Neutrophil (primary cell): ENCODE measurements around the gene MYBBP1A.

Experiments used
- H3K27ac ChIP-seq: fragments of 200-600 bp; sonication (generic); 2 replicates; pipeline ENCODE4 v1.5.1; 2016; ENCODE audit warnings: mild to moderate bottlenecking, moderate library complexity
- H3K27me3 ChIP-seq: fragments of 200-600 bp; sonication (generic); 2 replicates; pipeline ENCODE4 v1.6.0; 2016; ENCODE audit warnings: mild to moderate bottlenecking
- H3K36me3 ChIP-seq: fragments of 200-600 bp; sonication (generic); 2 replicates; pipeline ENCODE4 v1.5.1; 2017
- H3K4me1 ChIP-seq, 2 experiments: fragments of 200-600 bp in 1 of 2; sonication (generic) in 1 of 2; 1 replicate in 1 of 2; 2 replicates in 1 of 2; pipeline versions ENCODE4 v1.5.1 to v1.6.1; 2013 to 2016; ENCODE audit warnings: low read depth in 1 of 2, low read length in 1 of 2, mild to moderate bottlenecking in 1 of 2, moderate library complexity in 1 of 2; ENCODE audit not compliant: control insufficient read depth in 1 of 2, insufficient read depth in 1 of 2
- H3K4me3 ChIP-seq, 2 experiments: fragments of 200-600 bp in 1 of 2; sonication (generic) in 1 of 2; 1 replicate in 1 of 2; 2 replicates in 1 of 2; pipeline ENCODE4 v1.5.1; 2013 to 2016; ENCODE audit warnings: low read depth in 1 of 2, low read length in 1 of 2, mild to moderate bottlenecking in 1 of 2, moderate library complexity in 1 of 2
- H3K9me3 ChIP-seq: fragments of 200-600 bp; sonication (generic); 2 replicates; pipeline ENCODE4 v1.5.1; 2016
- CTCF ChIP-seq: fragments of 200-600 bp; sonication (generic); IDR thresholded peaks from 2 replicates; pipeline ENCODE4 v1.5.1; 2016; ENCODE audit warnings: antibody characterized with exemption

MYBBP1A gene

GRCh38 chr17:4594931-4595684 is 39.9 kb upstream of the MYBBP1A start:
- H3K4me1 ChIP-seq, result no peaks in the 10 kb centered on the region
- H3K27me3 ChIP-seq, result peaks cover 34% of the 10 kb centered on the region
- no peaks in the 10 kb centered on the region for H3K9me3 ChIP-seq
- no peak overlapping the region for H3K4me3 ChIP-seq
- no peak for TF ChIP-seq CTCF
- H3K27ac ChIP-seq, result no peak overlapping the region
- H3K36me3 ChIP-seq, result no peaks in the 10 kb centered on the region

DNA sequence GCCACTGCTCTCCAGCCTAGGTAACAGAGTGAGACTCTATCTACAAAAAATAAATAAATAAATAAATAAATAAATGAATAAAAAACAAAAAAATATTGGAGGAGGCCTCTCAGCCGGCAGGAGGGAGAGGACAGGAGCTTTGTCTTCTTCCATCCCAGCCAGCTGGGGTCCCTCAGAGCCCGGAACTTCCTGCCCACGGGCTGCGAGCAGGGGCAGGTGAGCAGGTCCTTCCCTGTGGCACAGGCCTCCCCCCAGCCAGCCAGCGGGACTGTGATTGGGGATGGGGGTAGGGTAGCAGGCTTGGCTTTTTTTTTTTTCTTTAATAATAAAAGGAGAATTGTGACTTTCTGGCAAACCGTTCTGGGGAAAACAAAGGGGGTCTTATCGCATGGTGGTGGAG is 39.2 kb upstream of the MYBBP1A start:
- no peak for TF ChIP-seq CTCF
- H3K36me3 ChIP-seq, result no peaks in the 10 kb centered on the region
- H3K4me3 ChIP-seq, result no peak overlapping the region
- no peaks in the 10 kb centered on the region for H3K9me3 ChIP-seq
- no peak overlapping the region for H3K27ac ChIP-seq
- H3K27me3 ChIP-seq, result peaks cover 27% of the 10 kb centered on the region
- H3K4me1 ChIP-seq, result no peaks in the 10 kb centered on the region

DNA sequence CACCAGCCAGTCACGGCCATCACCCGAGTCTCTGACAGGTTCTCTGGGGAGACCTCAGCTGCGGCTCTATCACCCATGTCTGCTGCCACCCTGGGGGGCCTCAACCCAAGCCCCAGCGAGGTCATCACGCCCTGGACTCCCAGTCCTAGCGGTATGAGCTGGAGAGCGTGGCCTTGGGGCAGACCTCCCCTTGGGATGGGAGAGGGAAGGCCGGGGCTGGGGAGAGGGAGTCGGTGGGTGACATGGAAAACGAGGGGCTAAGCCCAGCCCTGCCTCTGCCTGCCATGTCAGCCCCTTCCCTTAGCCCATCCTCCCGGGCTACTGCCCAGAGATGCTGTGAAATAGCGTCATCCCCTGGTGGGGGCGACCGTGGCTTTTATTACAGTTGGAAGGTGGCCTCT is 37.8 kb upstream of the MYBBP1A start:
- H3K9me3 ChIP-seq, result no peaks in the 10 kb centered on the region
- TF ChIP-seq CTCF, result no peak
- H3K27ac ChIP-seq, result no peak overlapping the region
- H3K36me3 ChIP-seq, result no peaks in the 10 kb centered on the region
- H3K4me1 ChIP-seq, result no peaks in the 10 kb centered on the region
- no peak overlapping the region for H3K4me3 ChIP-seq
- H3K27me3 ChIP-seq, result peaks cover 36% of the 10 kb centered on the region

- H3K4me1 ChIP-seq, result no peaks in the 10 kb centered on the region
- H3K9me3 ChIP-seq, result no peaks in the 10 kb centered on the region
- H3K36me3 ChIP-seq, result no peaks in the 10 kb centered on the region
- TF ChIP-seq CTCF, result no peak
- H3K27me3 ChIP-seq, result peaks cover 42% of the 10 kb centered on the region
- H3K4me3 ChIP-seq, result no peak overlapping the region
- H3K27ac ChIP-seq, result no peak overlapping the region
These were observed 37.2 kb upstream of the MYBBP1A start for GRCh38 chr17:4592240-4593005.

DNA sequence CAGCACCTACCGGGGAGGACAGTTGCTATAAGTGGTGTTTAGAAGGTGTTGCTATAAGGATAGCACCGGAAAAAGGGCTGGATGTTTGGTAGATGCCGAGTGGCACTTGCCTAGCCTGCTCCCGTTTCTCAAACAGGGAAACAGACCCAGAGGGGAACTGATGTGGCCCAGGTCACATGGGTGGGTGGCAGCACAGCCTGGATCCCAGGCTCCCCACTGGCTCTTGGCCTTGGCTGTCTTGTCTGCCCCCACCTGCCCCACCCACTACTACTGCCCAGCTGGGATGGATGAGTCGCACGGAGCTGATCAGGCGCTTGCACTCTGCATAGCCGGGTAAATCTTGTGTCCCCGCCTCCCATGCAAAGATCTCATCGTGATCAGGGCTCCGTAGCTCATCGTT is 36.3 kb upstream of the MYBBP1A start:
- H3K36me3 ChIP-seq, result no peaks in the 10 kb centered on the region
- H3K4me1 ChIP-seq, result no peaks in the 10 kb centered on the region
- H3K27ac ChIP-seq, result no peak overlapping the region
- peaks cover 51% of the 10 kb centered on the region for H3K27me3 ChIP-seq
- no peaks in the 10 kb centered on the region for H3K9me3 ChIP-seq
- no peak for TF ChIP-seq CTCF
- no peak overlapping the region for H3K4me3 ChIP-seq
